ENCODE results near the gene SRGAP1.
"Not testable (repeated sequence)": the region's sequence is repeated elsewhere in the genome, so short reads cannot be mapped to it uniquely, and the experiment has no call there.

Gene SRGAP1

GRCh38 chr12:64018524-64018923 lies 174.0 kb downstream of the SRGAP1 start:
- DNase-seq, result no peak

GRCh38 chr12:64019101-64019500 lies 174.6 kb downstream of the SRGAP1 start:
- DNase-seq, result no peak

- DNase-seq, result no peak
Measured at GRCh38 chr12:64019654-64020053, 175.2 kb downstream of the SRGAP1 start.

- no peak for DNase-seq
Measured at GRCh38 chr12:64025174-64025958, 180.9 kb downstream of the SRGAP1 start.

- no peak for DNase-seq
Measured at GRCh38 chr12:64027311-64027710, 182.8 kb downstream of the SRGAP1 start.

- DNase-seq, result no peak
Measured at GRCh38 chr12:64028541-64028940, 184.0 kb downstream of the SRGAP1 start.

GRCh38 chr12:64029013-64029857 lies 184.7 kb downstream of the SRGAP1 start:
- no peak for DNase-seq

- DNase-seq, result no peak
Measured at GRCh38 chr12:64030155-64030554, 185.7 kb downstream of the SRGAP1 start.

- DNase-seq, result not testable (repeated sequence)
Measured at GRCh38 chr12:64034056-64034455, 189.6 kb downstream of the SRGAP1 start.

- DNase-seq, result no peak
Measured at GRCh38 chr12:64034901-64035576, 190.5 kb downstream of the SRGAP1 start.

- no peak for DNase-seq
Measured at GRCh38 chr12:64036414-64036813, 191.9 kb downstream of the SRGAP1 start.

- no peak for DNase-seq
Measured at GRCh38 chr12:64039281-64039871, 194.9 kb downstream of the SRGAP1 start.

- no peak for DNase-seq
Measured at GRCh38 chr12:64042911-64043310, 198.4 kb downstream of the SRGAP1 start.

- DNase-seq, result peak; percentile 22
Measured at GRCh38 chr12:64044191-64044590, 199.7 kb downstream of the SRGAP1 start.

GRCh38 chr12:64051057-64051456 lies 206.6 kb downstream of the SRGAP1 start:
- DNase-seq, result no peak

- DNase-seq, result no peak
Measured at GRCh38 chr12:64053117-64053516, 208.6 kb downstream of the SRGAP1 start.

GRCh38 chr12:64054079-64054520 lies 209.6 kb downstream of the SRGAP1 start:
- no peak for DNase-seq

- DNase-seq, result no peak
Measured at GRCh38 chr12:64056741-64057140, 212.2 kb downstream of the SRGAP1 start.

- DNase-seq, result no peak
Measured at GRCh38 chr12:64057706-64058105, 213.2 kb downstream of the SRGAP1 start.

GRCh38 chr12:64058541-64059265 lies 214.2 kb downstream of the SRGAP1 start:
- no peak for DNase-seq

GRCh38 chr12:64059685-64060084 lies 215.2 kb downstream of the SRGAP1 start:
- DNase-seq, result no peak

GRCh38 chr12:64061868-64062375 lies 217.4 kb downstream of the SRGAP1 start:
- no peak for DNase-seq

All from hematopoietic multipotent progenitor cell treated with erythropoietin and hydrocortisone succinate and interleukin-3 and kit ligand, for 8 days (in vitro differentiated cells).